T-helper 17 cell (primary cell): ENCODE results near the gene NEURL4. TPM values are rescaled to one million over a fixed set of nuclear protein-coding genes. Genes with fewer than 3 reads are reported as not detected.

Experiments
- ATAC-seq: fragments of 150-1000 bp; cut with Tn5 transposase; 2 replicates; pipeline ENCODE4 v1.10.0; 2021; ENCODE audit warnings: mild to moderate bottlenecking, moderate library complexity
- DNase-seq, 3 donors: peaks; one replicate each; pipeline versions ENCODE4 v3.0.0 to v3.0.0-alpha.2; 2020 to 2021
- H3K9me3 ChIP-seq: one replicate; pipeline ENCODE4 v1.7.0; 2013; ENCODE audit warnings: low read length, mild to moderate bottlenecking; ENCODE audit not compliant: control insufficient read depth, poor library complexity, severe bottlenecking
- H3K27ac Mint-ChIP-seq: one replicate; pipeline ENCODE4 v1.8.0; 2022; ENCODE audit warnings: mild to moderate bottlenecking, moderate library complexity, mixed read lengths
- H3K27me3 Mint-ChIP-seq: one replicate; pipeline ENCODE4 v1.8.0; 2022; ENCODE audit warnings: mixed read lengths
- H3K36me3 Mint-ChIP-seq: one replicate; pipeline ENCODE4 v1.8.0; 2022; ENCODE audit warnings: low read depth, mixed read lengths
- H3K4me1 Mint-ChIP-seq: one replicate; pipeline ENCODE4 v1.8.0; 2022; ENCODE audit warnings: mild to moderate bottlenecking, mixed read lengths
- H3K4me3 Mint-ChIP-seq: one replicate; pipeline ENCODE4 v1.8.0; 2022; ENCODE audit warnings: mild to moderate bottlenecking, moderate library complexity, mixed read lengths
- total RNA-seq, 4 donors: library from RNA in 2 of 4; stranded (reverse) in 2 of 4; gene quantifications; one replicate each; pipeline ENCODE4 v1.2.3 and lab custom pipeline; 2022 to 2026

Gene NEURL4
- total RNA-seq, 2 donors from 2014 or later = 29.9 to 43.8 TPM

DNA sequence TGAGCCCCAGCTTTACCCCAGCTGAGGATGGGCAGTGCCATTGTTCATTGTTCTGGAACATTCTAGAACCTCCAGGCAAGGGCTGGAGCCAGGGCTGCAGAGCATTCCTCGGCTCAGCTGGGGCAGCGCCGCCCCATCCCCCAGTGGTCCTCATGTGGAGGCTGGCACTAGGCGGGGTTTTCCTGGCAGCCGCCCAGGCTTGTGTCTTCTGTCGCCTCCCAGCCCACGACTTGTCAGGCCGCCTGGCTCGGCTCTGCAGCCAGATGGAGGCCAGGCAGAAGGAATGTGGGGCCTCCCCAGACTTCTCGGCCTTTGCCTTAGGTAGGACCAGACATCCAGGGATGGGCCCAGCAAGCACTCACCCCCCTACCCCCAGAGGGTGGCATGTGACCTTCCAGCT lies 25.9 kb upstream of the NEURL4 start, which contains the start of gene TMEM95:
TMEM95 (plus strand) TSS at position 104 of the 400 bp plus-strand sequence; CDS start at position 153, 49 bp downstream.
- peak within 1 kb of the TSS; percentile 31 for H3K4me3 Mint-ChIP-seq
- H3K9me3 ChIP-seq = no peaks in the 10 kb centered on the region
- peaks cover 27% of the 10 kb centered on the region for H3K4me1 Mint-ChIP-seq
- no peak for DNase-seq
- no peaks in the 10 kb centered on the region for H3K36me3 Mint-ChIP-seq
- ATAC-seq = no peak
- H3K27me3 Mint-ChIP-seq = no peaks in the 10 kb centered on the region
- H3K27ac Mint-ChIP-seq = peak within 1 kb of the TSS; percentile 24

DNA sequence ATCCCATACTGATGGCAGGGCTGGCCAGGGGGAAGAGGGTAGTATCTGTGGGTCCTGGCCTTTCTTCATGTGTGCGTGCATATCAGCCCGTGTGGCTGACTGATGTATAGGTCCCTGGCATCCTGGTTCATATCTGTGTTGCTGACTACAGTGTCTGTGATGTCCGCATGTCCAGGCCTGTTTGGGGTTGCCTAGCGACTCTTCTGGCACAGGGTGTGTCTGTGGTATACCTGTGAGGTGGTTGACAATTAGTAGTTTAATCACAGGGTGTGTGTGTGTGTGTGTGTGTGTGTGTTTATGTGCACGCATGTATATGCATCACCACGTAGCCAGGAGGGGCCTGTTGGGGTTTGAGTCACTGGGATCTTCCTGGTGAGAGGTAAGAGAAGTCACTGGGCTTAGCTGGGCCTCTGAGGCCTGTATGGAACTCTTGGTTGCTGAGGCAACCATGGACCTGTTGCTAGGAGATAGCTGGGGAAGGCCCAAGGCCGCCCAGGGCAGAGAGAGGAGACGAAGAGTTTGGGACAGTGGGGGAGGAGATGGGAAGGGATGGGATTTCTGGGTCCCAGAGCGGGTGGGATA lies 25.2 kb upstream of the NEURL4 start:
- H3K36me3 Mint-ChIP-seq = no peaks in the 10 kb centered on the region
- peak overlapping the region; percentile 24 for H3K27ac Mint-ChIP-seq
- H3K9me3 ChIP-seq = no peaks in the 10 kb centered on the region
- peak; percentile 8 for ATAC-seq
- H3K27me3 Mint-ChIP-seq = no peaks in the 10 kb centered on the region
- H3K4me3 Mint-ChIP-seq = peak overlapping the region; percentile 31
- peaks cover 32% of the 10 kb centered on the region for H3K4me1 Mint-ChIP-seq
- no peak for DNase-seq

DNA sequence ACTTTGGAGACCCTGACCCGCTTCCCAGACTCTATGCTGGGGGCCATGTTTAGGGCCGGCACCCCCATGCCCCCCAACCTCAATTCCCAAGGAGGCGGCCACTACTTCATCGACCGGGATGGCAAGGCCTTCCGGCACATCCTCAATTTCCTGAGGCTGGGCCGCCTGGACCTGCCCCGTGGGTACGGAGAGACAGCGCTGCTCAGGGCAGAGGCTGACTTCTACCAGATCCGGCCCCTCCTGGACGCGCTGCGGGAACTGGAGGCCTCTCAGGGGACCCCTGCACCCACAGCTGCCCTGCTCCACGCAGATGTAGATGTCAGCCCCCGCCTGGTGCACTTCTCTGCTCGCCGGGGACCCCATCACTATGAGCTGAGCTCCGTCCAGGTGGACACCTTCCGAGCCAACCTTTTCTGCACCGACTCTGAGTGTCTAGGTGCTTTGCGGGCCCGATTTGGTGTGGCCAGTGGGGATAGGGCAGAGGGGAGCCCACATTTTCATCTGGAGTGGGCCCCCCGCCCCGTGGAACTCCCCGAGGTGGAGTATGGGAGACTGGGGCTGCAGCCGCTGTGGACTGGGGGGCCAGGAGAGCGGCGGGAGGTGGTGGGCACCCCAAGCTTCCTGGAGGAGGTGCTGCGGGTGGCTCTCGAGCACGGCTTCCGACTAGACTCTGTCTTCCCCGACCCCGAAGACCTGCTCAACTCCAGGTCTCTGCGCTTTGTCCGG lies 23.9 kb upstream of the NEURL4 start:
- DNase-seq = no peak
- H3K27me3 Mint-ChIP-seq = no peaks in the 10 kb centered on the region
- H3K9me3 ChIP-seq = no peaks in the 10 kb centered on the region
- H3K36me3 Mint-ChIP-seq = peaks cover 2% of the 10 kb centered on the region
- peak overlapping the region; percentile 95 for H3K4me3 Mint-ChIP-seq
- H3K27ac Mint-ChIP-seq = peak overlapping the region; percentile 94
- ATAC-seq = no peak
- H3K4me1 Mint-ChIP-seq = peaks cover 38% of the 10 kb centered on the region

DNA sequence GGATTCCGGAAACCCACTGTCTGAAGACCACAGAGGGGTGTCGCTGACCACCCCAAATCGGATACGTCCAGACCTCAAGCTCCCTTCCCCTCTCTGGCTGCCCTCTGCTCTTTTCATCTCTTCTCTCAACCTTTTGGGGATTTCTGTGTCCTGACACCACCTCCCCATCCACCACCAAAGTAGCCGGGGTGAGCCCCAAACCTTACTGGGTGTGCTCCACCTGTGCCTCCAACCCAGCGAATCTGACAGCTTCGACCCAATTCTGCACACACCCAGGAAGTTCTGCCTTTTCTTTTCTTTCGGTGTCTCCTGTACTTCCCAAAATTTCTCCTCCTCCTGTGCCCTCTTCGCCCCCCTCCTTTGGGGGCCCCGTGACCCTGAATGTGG lies 23.4 kb upstream of the NEURL4 start:
- DNase-seq = no peak
- Mint-ChIP-seq H3K27ac (peak overlapping the region; percentile 94), H3K4me3 (peak overlapping the region; percentile 95), H3K4me1 (peaks cover 38% of the 10 kb centered on the region), H3K36me3 (peaks cover 2% of the 10 kb centered on the region), H3K27me3 (no peaks in the 10 kb centered on the region)
- no peak for ATAC-seq
- H3K9me3 ChIP-seq = no peaks in the 10 kb centered on the region

DNA sequence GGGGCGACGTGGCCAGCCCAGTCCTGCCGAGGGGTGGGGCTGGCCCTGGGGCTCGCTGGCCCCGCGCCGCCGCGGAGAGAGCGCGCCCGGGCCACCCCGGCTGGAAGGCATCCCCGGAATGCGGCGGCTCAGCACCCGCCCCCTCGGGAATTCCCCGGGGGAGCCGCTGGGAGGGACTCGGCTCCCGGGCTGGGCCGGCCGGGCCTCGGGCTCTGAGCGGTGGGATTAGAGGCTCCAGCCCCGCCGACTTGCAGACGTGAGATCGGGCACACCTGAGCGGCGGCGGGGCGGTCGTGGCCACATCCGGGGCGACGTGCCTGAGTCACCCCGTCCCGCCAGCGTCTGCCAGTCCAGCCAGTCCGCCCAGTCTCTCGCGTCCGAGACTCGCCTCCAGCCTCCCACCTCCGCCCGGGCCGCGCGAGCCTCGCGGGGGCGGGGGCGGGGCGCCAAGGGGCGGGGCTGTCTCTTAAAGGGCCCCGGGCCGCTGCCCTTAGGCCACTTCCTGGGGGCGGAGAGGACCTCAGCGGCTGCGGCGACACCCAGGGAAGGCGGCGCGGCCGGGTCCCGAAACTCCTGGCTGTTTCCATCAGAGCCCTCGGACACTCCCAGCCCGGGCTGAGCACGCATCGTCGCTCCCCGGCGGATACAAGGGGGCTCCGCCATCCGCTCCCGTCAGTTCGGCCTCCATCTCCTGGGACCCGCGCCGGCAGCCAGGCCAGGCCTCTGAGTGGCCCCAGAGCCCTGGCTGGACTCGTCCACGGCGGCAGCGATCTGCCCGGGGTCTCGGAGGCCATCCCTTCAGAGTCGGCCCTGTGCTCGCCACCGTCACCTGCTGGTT lies 22.7 kb upstream of the NEURL4 start, which contains the start of gene KCTD11:
KCTD11 (plus strand) TSS at position 498 of the 838 bp plus-strand sequence.
- H3K4me1 Mint-ChIP-seq = peaks cover 38% of the 10 kb centered on the region

DNA sequence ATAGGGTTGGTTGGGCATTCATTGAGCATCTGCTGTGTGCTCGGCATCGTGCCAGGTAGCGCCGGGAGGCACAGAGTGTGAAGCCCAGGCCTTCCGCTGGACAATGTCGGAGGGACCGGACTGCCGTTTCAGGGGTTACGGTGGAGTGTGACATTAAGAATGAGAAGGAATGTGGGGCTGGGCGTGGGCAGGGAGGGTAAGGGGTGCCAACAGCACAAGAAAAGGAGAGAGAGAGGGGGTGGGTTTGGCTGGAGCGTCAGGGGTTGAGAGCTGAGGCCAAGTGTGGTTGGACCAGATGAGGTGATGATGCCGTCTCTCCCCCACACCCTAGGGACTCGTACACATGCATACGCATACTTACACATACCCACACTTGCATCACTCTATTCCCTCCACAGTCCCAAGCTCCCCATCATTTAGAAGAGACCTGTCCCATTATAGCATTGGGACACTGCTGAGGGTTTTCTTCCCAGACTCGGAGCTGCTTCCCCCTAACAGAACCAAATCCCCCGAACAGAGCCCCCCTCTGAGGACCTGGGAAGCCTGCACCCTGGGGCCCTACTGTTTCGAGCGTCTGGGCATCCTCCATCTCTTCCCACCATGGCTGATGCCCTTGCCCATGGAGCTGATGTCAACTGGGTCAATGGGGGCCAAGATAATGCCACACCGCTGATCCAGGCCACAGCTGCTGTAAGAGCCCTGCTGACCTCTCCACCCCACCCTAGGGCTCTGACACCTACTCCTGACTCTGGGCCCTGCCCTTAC lies 19.5 kb upstream of the NEURL4 start:
- H3K36me3 Mint-ChIP-seq = peaks cover 7% of the 10 kb centered on the region
- H3K4me3 Mint-ChIP-seq = peak overlapping the region; percentile 45
- peaks cover 27% of the 10 kb centered on the region for H3K4me1 Mint-ChIP-seq
- ATAC-seq (no peak), DNase-seq (no peak)
- peak overlapping the region; percentile 77 for H3K27ac Mint-ChIP-seq
- H3K9me3 ChIP-seq = no peaks in the 10 kb centered on the region
- H3K27me3 Mint-ChIP-seq = no peaks in the 10 kb centered on the region

More for the DNA sequence above, 22.7 kb upstream of the NEURL4 start, which contains the start of gene KCTD11:
- H3K27ac Mint-ChIP-seq = peak within 1 kb of the TSS; percentile 94
- H3K27me3 Mint-ChIP-seq = no peaks in the 10 kb centered on the region
- H3K9me3 ChIP-seq = no peaks in the 10 kb centered on the region
- peak; percentile 52 for ATAC-seq
- peak; percentile 52 to 76 (median 74) for DNase-seq
- H3K36me3 Mint-ChIP-seq = peaks cover 4% of the 10 kb centered on the region
- H3K4me3 Mint-ChIP-seq = peak within 1 kb of the TSS; percentile 95

DNA sequence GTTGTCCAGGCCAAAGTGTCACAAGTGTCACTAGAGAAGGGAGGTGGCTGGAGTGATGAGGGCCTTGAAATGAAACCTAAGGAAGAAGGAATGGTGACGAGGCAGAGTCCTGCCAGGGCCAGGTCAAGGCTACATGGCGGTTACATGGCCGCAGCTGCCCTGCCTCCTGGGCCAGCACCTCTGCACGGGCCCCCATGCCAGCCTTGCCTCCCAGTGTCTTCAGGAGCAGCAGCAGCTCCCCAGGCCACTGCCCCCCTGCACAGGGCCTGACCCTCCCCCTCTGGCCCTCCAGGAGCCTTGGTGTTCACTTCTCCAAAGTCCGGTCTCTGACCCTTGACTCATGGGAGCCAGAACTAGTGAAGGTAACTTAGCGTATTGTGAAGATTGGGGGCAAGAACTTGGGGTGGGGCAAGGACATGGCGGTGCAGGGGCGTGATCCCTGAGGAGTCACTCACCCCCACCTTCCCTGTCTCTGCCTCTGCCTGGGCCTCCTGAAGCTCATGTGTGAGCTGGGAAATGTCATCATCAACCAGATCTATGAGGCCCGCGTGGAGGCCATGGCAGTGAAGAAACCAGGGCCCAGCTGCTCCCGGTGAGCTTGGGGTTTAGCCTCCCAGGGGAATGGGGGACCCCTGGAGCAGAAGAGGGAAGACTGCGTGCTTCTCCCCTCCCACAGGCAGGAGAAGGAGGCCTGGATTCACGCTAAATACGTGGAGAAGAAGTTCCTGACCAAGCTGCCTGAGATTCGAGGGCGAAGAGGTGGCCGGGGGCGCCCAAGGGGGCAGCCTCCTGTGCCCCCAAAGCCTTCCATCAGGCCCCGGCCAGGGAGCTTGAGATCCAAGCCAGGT lies 18.7 kb upstream of the NEURL4 start:
- no peak for ATAC-seq
- peaks cover 27% of the 10 kb centered on the region for H3K4me1 Mint-ChIP-seq
- DNase-seq = no peak
- peaks cover 7% of the 10 kb centered on the region for H3K36me3 Mint-ChIP-seq
- peak overlapping the region; percentile 77 for H3K27ac Mint-ChIP-seq
- H3K27me3 Mint-ChIP-seq = no peaks in the 10 kb centered on the region
- H3K4me3 Mint-ChIP-seq = peak overlapping the region; percentile 45
- H3K9me3 ChIP-seq = no peaks in the 10 kb centered on the region

DNA sequence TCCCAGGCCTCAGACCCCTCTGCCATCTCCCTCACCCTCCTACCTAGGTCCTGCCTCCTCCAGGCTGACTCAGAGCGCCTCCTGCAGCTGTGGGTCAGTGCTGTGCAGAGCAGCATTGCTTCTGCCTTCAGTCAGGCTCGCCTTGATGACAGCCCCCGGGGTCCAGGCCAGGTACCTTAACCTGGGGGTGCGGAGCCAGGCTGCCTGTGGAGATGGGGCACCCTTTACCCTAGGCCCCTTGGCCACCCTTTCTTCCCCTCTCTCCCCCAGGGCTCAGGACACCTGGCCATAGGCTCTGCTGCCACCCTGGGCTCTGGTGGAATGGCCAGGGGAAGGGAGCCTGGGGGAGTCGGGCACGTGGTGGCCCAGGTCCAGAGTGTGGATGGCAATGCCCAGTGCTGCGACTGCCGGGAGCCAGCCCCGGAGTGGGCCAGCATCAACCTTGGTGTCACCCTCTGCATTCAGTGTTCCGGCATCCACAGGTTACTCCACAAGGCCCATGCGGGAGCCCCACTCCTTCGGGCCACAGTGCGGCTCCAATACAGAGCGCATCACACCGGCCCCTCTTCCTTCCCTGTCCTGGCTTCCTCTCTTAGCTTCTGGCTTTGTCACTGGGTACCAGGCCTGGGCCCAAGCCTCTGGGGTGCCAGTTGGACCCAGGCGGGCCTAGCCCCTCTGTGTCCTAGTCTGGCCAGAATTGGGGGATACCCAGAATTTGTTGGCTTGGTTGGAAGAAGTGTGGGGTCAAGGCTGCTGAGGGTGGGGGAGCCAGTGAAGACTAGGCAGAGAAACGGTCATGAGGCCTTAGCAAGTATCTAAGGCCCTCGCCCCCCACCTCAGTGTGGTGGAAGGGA lies 17.9 kb upstream of the NEURL4 start:
- DNase-seq = no peak
- H3K27me3 Mint-ChIP-seq = no peaks in the 10 kb centered on the region

DNA sequence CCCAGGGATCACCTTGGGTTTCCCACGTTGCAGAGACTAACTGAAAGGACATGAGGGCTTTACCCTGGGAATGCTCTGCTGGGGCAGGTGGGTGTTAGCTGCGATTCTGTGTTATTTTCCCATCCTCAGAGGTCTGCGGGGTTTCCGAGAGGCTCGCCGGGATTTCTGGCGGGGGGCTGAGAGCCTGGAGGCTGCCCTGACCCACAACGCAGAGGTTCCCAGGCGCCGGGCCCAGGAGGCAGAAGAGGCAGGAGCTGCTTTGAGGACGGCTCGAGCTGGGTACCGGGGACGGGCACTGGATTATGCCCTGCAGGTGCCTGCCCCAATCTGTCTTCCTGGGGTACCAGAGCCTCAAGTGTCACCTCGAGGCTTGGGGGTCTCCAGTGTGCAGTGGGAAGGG lies 14.1 kb upstream of the NEURL4 start:
- no peak for DNase-seq
- Mint-ChIP-seq H3K27ac (peak overlapping the region; percentile 34), H3K27me3 (no peaks in the 10 kb centered on the region), H3K4me3 (no peak overlapping the region), H3K4me1 (peaks cover 12% of the 10 kb centered on the region), H3K36me3 (peaks cover 7% of the 10 kb centered on the region)
- H3K9me3 ChIP-seq = no peaks in the 10 kb centered on the region
- ATAC-seq = no peak

More for the DNA sequence above, 17.9 kb upstream of the NEURL4 start:
- Mint-ChIP-seq H3K4me3 (no peak overlapping the region), H3K27ac (peak overlapping the region; percentile 56), H3K4me1 (peaks cover 21% of the 10 kb centered on the region), H3K36me3 (peaks cover 7% of the 10 kb centered on the region)
- H3K9me3 ChIP-seq = no peaks in the 10 kb centered on the region
- ATAC-seq = no peak

DNA sequence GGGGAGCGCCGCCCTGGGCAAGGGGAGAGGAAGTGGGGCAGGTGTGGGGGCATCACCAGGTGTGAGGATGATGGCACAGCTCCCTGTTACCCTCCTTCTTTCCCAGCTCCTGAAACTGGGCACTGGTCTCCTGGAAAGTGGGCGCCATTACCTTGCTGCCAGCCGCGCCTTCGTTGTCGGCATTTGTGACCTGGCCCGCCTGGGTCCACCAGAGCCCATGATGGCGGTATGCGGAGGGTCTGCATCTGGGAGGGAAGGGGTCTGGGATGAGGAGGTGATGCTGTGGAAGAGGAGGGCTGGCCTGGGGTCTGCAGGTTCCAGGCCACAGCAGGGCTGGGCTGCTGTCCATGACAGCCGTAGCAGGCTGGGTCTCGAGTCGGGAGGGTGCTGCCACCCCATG lies 12.7 kb upstream of the NEURL4 start:
- DNase-seq (no peak), ATAC-seq (no peak)
- H3K9me3 ChIP-seq = no peaks in the 10 kb centered on the region
- Mint-ChIP-seq H3K36me3 (peaks cover 9% of the 10 kb centered on the region), H3K27me3 (no peaks in the 10 kb centered on the region), H3K4me1 (peaks cover 22% of the 10 kb centered on the region), H3K4me3 (no peak overlapping the region), H3K27ac (no peak overlapping the region)

DNA sequence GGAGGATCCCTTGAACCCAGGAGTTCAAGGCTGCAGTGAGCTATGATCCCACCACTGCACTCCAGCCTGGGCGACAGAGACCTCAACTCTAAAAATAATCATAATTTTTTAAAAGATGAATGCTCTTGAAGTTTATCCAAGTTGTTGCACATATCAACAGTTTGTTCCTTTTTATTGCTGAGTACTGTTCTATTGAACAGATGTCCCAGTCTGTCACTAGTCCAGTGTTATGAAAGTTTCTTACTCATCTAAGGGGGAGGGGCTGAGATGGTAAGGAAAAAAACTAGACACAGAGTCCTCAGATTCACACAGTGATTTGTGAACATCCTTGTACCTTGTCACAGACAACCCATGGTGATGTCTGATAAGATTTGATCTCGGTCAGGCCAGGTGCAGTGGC lies 11.0 kb upstream of the NEURL4 start:
- DNase-seq = no peak
- H3K36me3 Mint-ChIP-seq = peaks cover 9% of the 10 kb centered on the region
- H3K27ac Mint-ChIP-seq = peak overlapping the region; percentile 79
- ATAC-seq = no peak
- peaks cover 32% of the 10 kb centered on the region for H3K4me1 Mint-ChIP-seq
- peak overlapping the region; percentile 65 for H3K4me3 Mint-ChIP-seq
- H3K27me3 Mint-ChIP-seq = no peaks in the 10 kb centered on the region
- no peaks in the 10 kb centered on the region for H3K9me3 ChIP-seq
